Measurements from ENCODE around the gene LYPLAL1. TPM values are rescaled to one million over a fixed set of nuclear protein-coding genes. Genes with fewer than 3 reads are reported as not detected.
A peak's percentile ranks its signal among the peaks of the same experiment; 100 is the strongest.

LYPLAL1 gene
- total and polyA plus RNA-seq, 9 of the 15 experiments (the other 6 are each of a cell fraction or from before 2014, with no cell fraction given): 14.9 to 179 (median 46.3) TPM

DNA sequence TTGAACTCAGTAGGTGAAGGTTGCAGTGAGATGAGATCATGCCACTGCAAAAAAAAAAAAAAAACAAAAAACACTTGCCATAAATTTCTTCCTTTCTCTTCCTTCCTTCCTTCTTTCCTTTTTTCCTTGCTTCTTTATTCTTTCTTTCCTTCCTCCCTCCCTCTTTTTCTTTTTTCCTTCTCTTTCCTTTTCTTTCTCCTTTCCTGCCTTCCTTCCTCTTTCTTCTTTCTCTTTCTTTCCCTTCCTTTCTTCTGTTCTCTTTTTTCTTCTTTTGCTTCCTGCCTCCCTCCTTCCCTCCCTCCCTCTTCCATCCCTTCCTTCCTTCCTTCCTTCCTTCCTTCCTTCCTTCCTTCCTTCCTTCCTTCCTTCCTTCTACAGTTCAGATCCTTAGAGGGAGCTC, 71.2 kb downstream of the LYPLAL1 start:
- Histone ChIP-seq H3K4me3 (no peak overlapping the region), H4K20me1 (replicated peaks; ENCODE audit: control insufficient read depth, insufficient read depth, low read length) (no peaks in the 10 kb centered on the region), H3K9me3 (replicated peaks; ENCODE audit: control insufficient read depth, insufficient read depth, low read depth, low read length) (no peaks in the 10 kb centered on the region), H3K4me1 (replicated peaks in 1 of 2; ENCODE audit: control insufficient read depth in 2 of 2, insufficient read depth in 2 of 2, low read length in 2 of 2) (no peaks in the 10 kb centered on the region), H3K27ac (ENCODE audit: extremely low read depth, low read depth, low read length) (no peak overlapping the region), H3K27me3 (ENCODE audit: control insufficient read depth in 2 of 2, insufficient read depth in 2 of 2, low read length in 2 of 2) (no peaks in the 10 kb centered on the region), H3K9ac (ENCODE audit: insufficient read depth in 1 of 2, low read depth in 2 of 2, low read length in 2 of 2) (no peak overlapping the region), H3K36me3 (ENCODE audit: control insufficient read depth, insufficient read depth, low read length) (no peaks in the 10 kb centered on the region), H3K79me2 (ENCODE audit: control insufficient read depth, insufficient read depth, low read length) (no peaks in the 10 kb centered on the region), H3K4me2 (ENCODE audit: insufficient read depth, low read length) (no peak overlapping the region), H3K9me1 (ENCODE audit: control insufficient read depth, insufficient read depth, low read length) (no peaks in the 10 kb centered on the region), H2AFZ (ENCODE audit: low read depth, low read length) (no peak overlapping the region)
- DNase-seq (ENCODE audit: extremely low read depth in 1 of 4, low spot score in 3 of 4): no peak
- no peak for TF ChIP-seq SMARCA4 (IDR thresholded peaks at IDR 0.05)
- TF ChIP-seq, protein P1, sequence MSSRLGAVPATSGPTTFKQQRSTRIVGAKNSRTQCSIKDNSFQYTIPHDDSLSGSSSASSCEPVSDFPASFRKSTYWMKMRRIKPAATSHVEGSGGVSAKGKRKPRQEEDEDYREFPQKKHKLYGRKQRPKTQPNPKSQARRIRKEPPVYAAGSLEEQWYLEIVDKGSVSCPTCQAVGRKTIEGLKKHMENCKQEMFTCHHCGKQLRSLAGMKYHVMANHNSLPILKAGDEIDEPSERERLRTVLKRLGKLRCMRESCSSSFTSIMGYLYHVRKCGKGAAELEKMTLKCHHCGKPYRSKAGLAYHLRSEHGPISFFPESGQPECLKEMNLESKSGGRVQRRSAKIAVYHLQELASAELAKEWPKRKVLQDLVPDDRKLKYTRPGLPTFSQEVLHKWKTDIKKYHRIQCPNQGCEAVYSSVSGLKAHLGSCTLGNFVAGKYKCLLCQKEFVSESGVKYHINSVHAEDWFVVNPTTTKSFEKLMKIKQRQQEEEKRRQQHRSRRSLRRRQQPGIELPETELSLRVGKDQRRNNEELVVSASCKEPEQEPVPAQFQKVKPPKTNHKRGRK (tag; IDR thresholded peaks at IDR 0.05): peak; percentile 85
- TF ChIP-seq JUN (IDR thresholded peaks at IDR 0.05; ENCODE audit: borderline replicate concordance, low read depth, low read length): no peak
- no peak for TF ChIP-seq JUN (CRISPR knock-in tag; IDR thresholded peaks at IDR 0.05; ENCODE audit: borderline replicate concordance)
- BruUV-seq (replicated peaks): no TSS peak
- intact Hi-C loops (cut with micrococcal nuclease) (no loop called here), in situ Hi-C loops (cut with MboI) (no loop called here)
- ChIA-PET CTCF (ENCODE audit: low intra/inter-chr PET ratio) (no interaction called here), POLR2A (no interaction called here)
- no peak for FAIRE-seq
- ATAC-seq: no peak

DNA sequence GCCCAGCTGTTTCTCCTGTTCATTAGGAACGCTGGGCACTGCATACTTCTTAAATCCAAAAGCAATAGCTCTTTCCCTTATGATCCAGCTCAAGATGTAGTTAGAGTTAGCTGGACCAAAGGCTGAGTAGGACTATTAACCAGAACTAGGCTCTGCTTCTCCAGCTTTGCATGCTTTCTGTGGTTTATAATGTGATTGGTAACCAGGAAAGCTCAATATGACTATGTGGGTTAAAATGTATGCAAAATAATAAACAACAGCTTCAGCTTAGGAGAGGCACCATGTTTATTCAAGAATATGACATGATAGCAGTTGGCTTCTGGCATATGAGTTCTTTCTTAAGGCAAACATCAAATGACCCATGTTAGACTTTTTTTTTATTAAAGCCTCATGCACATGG, 73.8 kb downstream of the LYPLAL1 start:
- in situ Hi-C loops (cut with MboI) (no loop called here), intact Hi-C loops (cut with micrococcal nuclease) (no loop called here)
- no peak overlapping the region for H3K9ac ChIP-seq (ENCODE audit: insufficient read depth in 1 of 2, low read depth in 2 of 2, low read length in 2 of 2)
- H3K4me2 ChIP-seq (ENCODE audit: insufficient read depth, low read length): no peak overlapping the region
- FAIRE-seq (no peak), ATAC-seq (no peak), DNase-seq (ENCODE audit: extremely low read depth in 1 of 4, low spot score in 3 of 4) (no peak)
- H3K36me3 ChIP-seq (ENCODE audit: control insufficient read depth, insufficient read depth, low read length): no peaks in the 10 kb centered on the region
- H3K27me3 ChIP-seq (ENCODE audit: control insufficient read depth in 2 of 2, insufficient read depth in 2 of 2, low read length in 2 of 2): no peaks in the 10 kb centered on the region
- H3K9me1 ChIP-seq (ENCODE audit: control insufficient read depth, insufficient read depth, low read length): no peaks in the 10 kb centered on the region
- H3K79me2 ChIP-seq (ENCODE audit: control insufficient read depth, insufficient read depth, low read length): no peaks in the 10 kb centered on the region
- POLR2A ChIA-PET: no interaction called here
- CTCF ChIA-PET (ENCODE audit: low intra/inter-chr PET ratio): no interaction called here
- no peaks in the 10 kb centered on the region for H3K9me3 ChIP-seq (replicated peaks; ENCODE audit: control insufficient read depth, insufficient read depth, low read depth, low read length)
- H4K20me1 ChIP-seq (replicated peaks; ENCODE audit: control insufficient read depth, insufficient read depth, low read length): no peaks in the 10 kb centered on the region
- no peak overlapping the region for H2AFZ ChIP-seq (ENCODE audit: low read depth, low read length)
- H3K4me1 ChIP-seq (replicated peaks in 1 of 2; ENCODE audit: control insufficient read depth in 2 of 2, insufficient read depth in 2 of 2, low read length in 2 of 2): no peaks in the 10 kb centered on the region
- no peak overlapping the region for H3K4me3 ChIP-seq
- 8% methylated on average over 1 of the region's 1 CpG for WGBS (ENCODE audit: insufficient coverage, low coverage, missing lambda C conversion rate)
- no TSS peak for BruUV-seq (replicated peaks)
- H3K27ac ChIP-seq (ENCODE audit: extremely low read depth, low read depth, low read length): no peak overlapping the region
- TF ChIP-seq ZNF644 (tag; IDR thresholded peaks at IDR 0.05; ENCODE audit: low read depth): no peak
- no peak for TF ChIP-seq ZNF174 (CRISPR knock-in tag; IDR thresholded peaks at IDR 0.05)
- TF ChIP-seq, protein P2, sequence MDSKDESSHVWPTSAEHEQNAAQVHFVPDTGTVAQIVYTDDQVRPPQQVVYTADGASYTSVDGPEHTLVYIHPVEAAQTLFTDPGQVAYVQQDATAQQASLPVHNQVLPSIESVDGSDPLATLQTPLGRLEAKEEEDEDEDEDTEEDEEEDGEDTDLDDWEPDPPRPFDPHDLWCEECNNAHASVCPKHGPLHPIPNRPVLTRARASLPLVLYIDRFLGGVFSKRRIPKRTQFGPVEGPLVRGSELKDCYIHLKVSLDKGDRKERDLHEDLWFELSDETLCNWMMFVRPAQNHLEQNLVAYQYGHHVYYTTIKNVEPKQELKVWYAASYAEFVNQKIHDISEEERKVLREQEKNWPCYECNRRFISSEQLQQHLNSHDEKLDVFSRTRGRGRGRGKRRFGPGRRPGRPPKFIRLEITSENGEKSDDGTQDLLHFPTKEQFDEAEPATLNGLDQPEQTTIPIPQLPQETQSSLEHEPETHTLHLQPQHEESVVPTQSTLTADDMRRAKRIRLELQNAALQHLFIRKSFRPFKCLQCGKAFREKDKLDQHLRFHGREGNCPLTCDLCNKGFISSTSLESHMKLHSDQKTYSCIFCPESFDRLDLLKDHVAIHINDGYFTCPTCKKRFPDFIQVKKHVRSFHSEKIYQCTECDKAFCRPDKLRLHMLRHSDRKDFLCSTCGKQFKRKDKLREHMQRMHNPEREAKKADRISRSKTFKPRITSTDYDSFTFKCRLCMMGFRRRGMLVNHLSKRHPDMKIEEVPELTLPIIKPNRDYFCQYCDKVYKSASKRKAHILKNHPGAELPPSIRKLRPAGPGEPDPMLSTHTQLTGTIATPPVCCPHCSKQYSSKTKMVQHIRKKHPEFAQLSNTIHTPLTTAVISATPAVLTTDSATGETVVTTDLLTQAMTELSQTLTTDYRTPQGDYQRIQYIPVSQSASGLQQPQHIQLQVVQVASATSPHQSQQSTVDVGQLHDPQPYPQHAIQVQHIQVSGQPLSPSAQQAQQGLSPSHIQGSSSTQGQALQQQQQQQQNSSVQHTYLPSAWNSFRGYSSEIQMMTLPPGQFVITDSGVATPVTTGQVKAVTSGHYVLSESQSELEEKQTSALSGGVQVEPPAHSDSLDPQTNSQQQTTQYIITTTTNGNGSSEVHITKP (IDR thresholded peaks at IDR 0.05; ENCODE audit: partially characterized antibody): no peak
- TF ChIP-seq ZBTB12 (CRISPR knock-in tag; IDR thresholded peaks at IDR 0.05): no peak
- no peak for TF ChIP-seq ZBTB2 (IDR thresholded peaks at IDR 0.05)
- no peak for TF ChIP-seq NCOA1 (IDR thresholded peaks at IDR 0.05; ENCODE audit: low read depth)
